ENCODE results near the gene SIGLEC10.
"Not testable (repeated sequence)": the region's sequence is repeated elsewhere in the genome, so short reads cannot be mapped to it uniquely, and the experiment has no call there.

The SIGLEC10 gene

GRCh38 chr19:51448411-51449016 lies 31.1 kb upstream of the SIGLEC10 start:
- Mint-ChIP-seq H3K36me3 (ENCODE audit: low read depth) (peaks cover 10% of the 10 kb centered on the region), H3K27ac (peak overlapping the region; percentile 46), H3K4me3 (peak overlapping the region; percentile 76), H3K27me3 (ENCODE audit: low read depth) (no peaks in the 10 kb centered on the region), H3K9me3 (peaks cover 20% of the 10 kb centered on the region), H3K4me1 (ENCODE audit: low read depth) (peaks cover 33% of the 10 kb centered on the region)
- DNase-seq (ENCODE audit: low spot score): peak; percentile 72

- no peak for DNase-seq (ENCODE audit: low spot score)
- Mint-ChIP-seq H3K9me3 (peaks cover 20% of the 10 kb centered on the region), H3K27ac (peak overlapping the region; percentile 46), H3K27me3 (ENCODE audit: low read depth) (no peaks in the 10 kb centered on the region), H3K4me1 (ENCODE audit: low read depth) (peaks cover 35% of the 10 kb centered on the region), H3K4me3 (peak overlapping the region; percentile 76), H3K36me3 (ENCODE audit: low read depth) (peaks cover 10% of the 10 kb centered on the region)
These were observed 30.6 kb upstream of the SIGLEC10 start for GRCh38 chr19:51448011-51448410.

- not testable (repeated sequence) for DNase-seq (ENCODE audit: low spot score); H3K27ac Mint-ChIP-seq; H3K27me3 Mint-ChIP-seq (ENCODE audit: low read depth)
- Mint-ChIP-seq H3K4me1 (ENCODE audit: low read depth) (peaks cover 40% of the 10 kb centered on the region), H3K4me3 (peak overlapping the region; percentile 76), H3K36me3 (ENCODE audit: low read depth) (peaks cover 10% of the 10 kb centered on the region), H3K9me3 (peaks cover 20% of the 10 kb centered on the region)
These were observed 30.1 kb upstream of the SIGLEC10 start for GRCh38 chr19:51447510-51447909.

- H3K9me3 Mint-ChIP-seq: peaks cover 5% of the 10 kb centered on the region
- H3K36me3 Mint-ChIP-seq (ENCODE audit: low read depth): no peaks in the 10 kb centered on the region
These were observed 24.3 kb upstream of the SIGLEC10 start for GRCh38 chr19:51441410-51442390.

GRCh38 chr19:51440846-51441409 lies 23.5 kb upstream of the SIGLEC10 start:
- Mint-ChIP-seq H3K9me3 (peaks cover 5% of the 10 kb centered on the region), H3K4me1 (ENCODE audit: low read depth) (peaks cover 51% of the 10 kb centered on the region), H3K4me3 (peak overlapping the region; percentile 90), H3K36me3 (ENCODE audit: low read depth) (no peaks in the 10 kb centered on the region), H3K27me3 (ENCODE audit: low read depth) (no peaks in the 10 kb centered on the region), H3K27ac (peak overlapping the region; percentile 89)
- DNase-seq (ENCODE audit: low spot score): peak; percentile 77

More at GRCh38 chr19:51441410-51442390, 24.3 kb upstream of the SIGLEC10 start:
- H3K4me1 Mint-ChIP-seq (ENCODE audit: low read depth): peaks cover 54% of the 10 kb centered on the region
- H3K27me3 Mint-ChIP-seq (ENCODE audit: low read depth): no peaks in the 10 kb centered on the region
- peak overlapping the region; percentile 89 for H3K27ac Mint-ChIP-seq
- H3K4me3 Mint-ChIP-seq: peak overlapping the region; percentile 90
- DNase-seq (ENCODE audit: low spot score): peak; percentile 96

GRCh38 chr19:51440052-51440451 lies 22.6 kb upstream of the SIGLEC10 start:
- DNase-seq (ENCODE audit: low spot score): no peak
- peaks cover 50% of the 10 kb centered on the region for H3K4me1 Mint-ChIP-seq (ENCODE audit: low read depth)
- H3K27ac Mint-ChIP-seq: no peak overlapping the region
- H3K36me3 Mint-ChIP-seq (ENCODE audit: low read depth): no peaks in the 10 kb centered on the region
- H3K27me3 Mint-ChIP-seq (ENCODE audit: low read depth): no peaks in the 10 kb centered on the region
- no peaks in the 10 kb centered on the region for H3K9me3 Mint-ChIP-seq
- H3K4me3 Mint-ChIP-seq: no peak overlapping the region

GRCh38 chr19:51439021-51439465 lies 21.6 kb upstream of the SIGLEC10 start:
- Mint-ChIP-seq H3K9me3 (no peaks in the 10 kb centered on the region), H3K27ac (no peak overlapping the region), H3K4me1 (ENCODE audit: low read depth) (peaks cover 47% of the 10 kb centered on the region), H3K27me3 (ENCODE audit: low read depth) (no peaks in the 10 kb centered on the region), H3K36me3 (ENCODE audit: low read depth) (no peaks in the 10 kb centered on the region), H3K4me3 (no peak overlapping the region)
- DNase-seq (ENCODE audit: low spot score): peak; percentile 50

GRCh38 chr19:51434456-51434855 lies 17.0 kb upstream of the SIGLEC10 start:
- no peak overlapping the region for H3K4me3 Mint-ChIP-seq
- H3K4me1 Mint-ChIP-seq (ENCODE audit: low read depth): peaks cover 14% of the 10 kb centered on the region
- H3K27ac Mint-ChIP-seq: no peak overlapping the region
- DNase-seq (ENCODE audit: low spot score): no peak
- no peaks in the 10 kb centered on the region for H3K36me3 Mint-ChIP-seq (ENCODE audit: low read depth)
- H3K27me3 Mint-ChIP-seq (ENCODE audit: low read depth): no peaks in the 10 kb centered on the region
- no peaks in the 10 kb centered on the region for H3K9me3 Mint-ChIP-seq

GRCh38 chr19:51433043-51433442 lies 15.6 kb upstream of the SIGLEC10 start:
- Mint-ChIP-seq H3K27ac (no peak overlapping the region), H3K4me3 (no peak overlapping the region), H3K27me3 (ENCODE audit: low read depth) (no peaks in the 10 kb centered on the region), H3K36me3 (ENCODE audit: low read depth) (no peaks in the 10 kb centered on the region), H3K9me3 (no peaks in the 10 kb centered on the region), H3K4me1 (ENCODE audit: low read depth) (peaks cover 2% of the 10 kb centered on the region)
- DNase-seq (ENCODE audit: low spot score): no peak

- Mint-ChIP-seq H3K36me3 (ENCODE audit: low read depth) (no peaks in the 10 kb centered on the region), H3K4me1 (ENCODE audit: low read depth) (no peaks in the 10 kb centered on the region)
- DNase-seq (ENCODE audit: low spot score): no peak
These were observed 13.7 kb upstream of the SIGLEC10 start for GRCh38 chr19:51431124-51431523.

GRCh38 chr19:51430221-51430620 lies 12.8 kb upstream of the SIGLEC10 start:
- no peak for DNase-seq (ENCODE audit: low spot score)
- Mint-ChIP-seq H3K4me3 (no peak overlapping the region), H3K36me3 (ENCODE audit: low read depth) (no peaks in the 10 kb centered on the region), H3K27ac (no peak overlapping the region), H3K27me3 (ENCODE audit: low read depth) (no peaks in the 10 kb centered on the region), H3K9me3 (no peaks in the 10 kb centered on the region), H3K4me1 (ENCODE audit: low read depth) (no peaks in the 10 kb centered on the region)

More at GRCh38 chr19:51431124-51431523, 13.7 kb upstream of the SIGLEC10 start:
- H3K27me3 Mint-ChIP-seq (ENCODE audit: low read depth): no peaks in the 10 kb centered on the region
- no peak overlapping the region for H3K4me3 Mint-ChIP-seq
- no peaks in the 10 kb centered on the region for H3K9me3 Mint-ChIP-seq
- H3K27ac Mint-ChIP-seq: no peak overlapping the region

GRCh38 chr19:51427201-51427600 lies 9.8 kb upstream of the SIGLEC10 start:
- no peak for DNase-seq (ENCODE audit: low spot score)
- Mint-ChIP-seq H3K36me3 (ENCODE audit: low read depth) (no peaks in the 10 kb centered on the region), H3K27ac (no peak overlapping the region), H3K4me3 (no peak overlapping the region), H3K9me3 (no peaks in the 10 kb centered on the region), H3K27me3 (ENCODE audit: low read depth) (no peaks in the 10 kb centered on the region), H3K4me1 (ENCODE audit: low read depth) (no peaks in the 10 kb centered on the region)

GRCh38 chr19:51422053-51422448 lies 4.6 kb upstream of the SIGLEC10 start:
- H3K4me1 Mint-ChIP-seq (ENCODE audit: low read depth): peaks cover 13% of the 10 kb centered on the region
- no peak overlapping the region for H3K27ac Mint-ChIP-seq
- peaks cover 2% of the 10 kb centered on the region for H3K27me3 Mint-ChIP-seq (ENCODE audit: low read depth)
- no peaks in the 10 kb centered on the region for H3K36me3 Mint-ChIP-seq (ENCODE audit: low read depth)
- no peaks in the 10 kb centered on the region for H3K9me3 Mint-ChIP-seq
- peak; percentile 85 for DNase-seq (ENCODE audit: low spot score)
- no peak overlapping the region for H3K4me3 Mint-ChIP-seq

Measured in T-helper 2 cell treated with Interferon-gamma antibody and Interleukin-4, amounts not matched to agents 5 μg/mL and 100 μg/mL, for 36 hours (primary cell).